ENCODE measurements around the gene SCNM1.
"Not testable (repeated sequence)": the region's sequence is repeated elsewhere in the genome, so short reads cannot be mapped to it uniquely, and the experiment has no call there.

Gene SCNM1

DNA sequence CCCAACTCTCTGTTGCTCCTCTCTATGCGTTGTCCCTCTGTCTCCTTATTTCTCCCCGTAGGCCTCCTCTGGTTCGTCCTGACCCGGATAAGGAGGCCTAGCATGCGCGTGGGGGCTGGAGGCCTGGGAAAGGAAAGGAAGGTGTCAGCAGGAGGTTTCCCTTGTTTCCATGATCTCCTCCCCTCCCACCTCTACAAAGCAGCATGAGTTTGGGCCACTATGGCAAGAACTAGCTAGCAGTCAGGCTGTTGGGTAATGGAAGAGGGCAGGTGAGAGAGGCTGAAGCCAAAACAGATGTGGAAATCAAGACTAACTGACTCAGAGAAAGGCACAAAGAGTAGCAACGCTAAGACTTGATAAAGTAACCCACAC, 18.8 kb upstream of the SCNM1 start:
- DNase-seq: no peak

DNA sequence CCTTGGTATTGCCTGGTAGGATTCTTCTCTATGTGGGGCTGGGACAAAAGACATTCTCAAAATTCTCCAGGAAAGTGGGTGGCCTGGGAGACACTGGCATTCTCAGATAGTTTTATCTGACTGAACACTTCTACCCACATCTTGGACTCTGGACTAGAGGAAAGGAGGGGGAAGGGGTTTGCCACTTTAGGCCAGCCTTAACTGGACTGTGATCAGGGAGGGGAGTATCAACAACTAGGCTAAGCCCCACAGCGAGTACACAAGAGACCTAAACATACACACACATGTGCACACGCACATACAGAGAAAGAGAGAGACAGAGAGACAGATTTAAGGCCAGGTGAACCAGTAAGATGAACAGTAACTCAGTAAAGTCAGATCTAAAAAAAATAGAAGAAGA, 18.3 kb upstream of the SCNM1 start:
- no peak for DNase-seq

DNA sequence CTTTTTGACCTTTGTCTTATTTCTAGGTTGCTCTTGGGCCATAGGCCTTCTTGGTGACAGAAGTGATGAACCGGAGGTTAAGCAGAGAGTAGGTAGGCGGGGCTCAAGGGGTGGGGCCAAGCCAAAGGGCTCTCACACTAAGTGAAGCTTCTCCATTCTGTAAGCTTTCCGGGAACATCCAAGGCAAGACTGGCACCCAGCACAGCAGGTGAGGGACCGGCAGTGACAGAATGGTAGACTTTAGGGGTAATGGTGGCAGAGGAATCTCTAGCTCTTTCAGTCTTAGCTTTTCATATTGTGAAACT, 9.5 kb upstream of the SCNM1 start, which contains the start of gene TNFAIP8L2:
TSS of gene TNFAIP8L2 (plus strand) at position 135 of the 305 bp plus-strand sequence. CDS start 2,049 bp downstream, outside the sequence.
- no peak for DNase-seq

DNA sequence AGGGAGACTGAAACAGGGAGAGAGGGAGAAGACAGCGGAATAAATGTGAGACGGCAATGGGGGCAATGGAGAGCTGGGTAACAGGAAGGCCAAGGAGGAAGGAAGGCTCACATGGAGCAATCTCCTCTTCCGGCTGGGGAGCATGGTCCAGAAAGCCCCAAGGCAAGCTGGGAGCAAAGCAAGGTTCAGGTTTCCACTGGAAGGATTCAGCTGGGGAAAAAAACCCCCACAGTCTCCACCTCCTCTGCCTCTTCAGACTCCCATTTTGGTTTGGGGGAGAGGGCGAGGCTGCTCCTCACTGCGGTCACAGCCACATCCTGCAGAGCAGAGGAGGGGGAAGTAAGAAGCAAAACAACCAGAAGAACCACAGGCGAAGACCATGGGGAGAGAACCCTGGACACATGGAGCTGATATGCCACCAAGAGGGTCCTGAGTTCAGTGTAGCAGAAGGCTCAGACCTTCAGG, 8.8 kb upstream of the SCNM1 start:
- no peak for DNase-seq

DNA sequence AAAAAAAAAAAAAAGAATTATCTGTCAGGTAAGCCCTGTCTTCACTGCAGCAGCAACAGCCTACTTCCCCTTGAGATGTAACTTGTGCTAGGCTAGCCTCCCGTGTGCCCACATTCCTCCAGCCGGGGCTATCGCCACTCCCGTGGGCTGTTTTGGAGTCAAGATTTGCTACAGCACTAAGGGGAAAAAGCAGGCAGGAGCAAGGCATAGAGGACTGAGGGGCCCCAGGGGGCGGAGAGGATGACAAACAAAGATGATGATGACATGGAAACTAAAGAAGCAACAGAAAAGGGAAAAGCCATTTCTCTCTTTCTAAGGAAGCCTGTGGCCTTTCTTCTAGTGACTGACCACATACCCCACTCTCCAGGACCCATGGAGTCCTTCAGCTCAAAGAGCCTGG, 7.6 kb upstream of the SCNM1 start:
- DNase-seq: no peak

DNA sequence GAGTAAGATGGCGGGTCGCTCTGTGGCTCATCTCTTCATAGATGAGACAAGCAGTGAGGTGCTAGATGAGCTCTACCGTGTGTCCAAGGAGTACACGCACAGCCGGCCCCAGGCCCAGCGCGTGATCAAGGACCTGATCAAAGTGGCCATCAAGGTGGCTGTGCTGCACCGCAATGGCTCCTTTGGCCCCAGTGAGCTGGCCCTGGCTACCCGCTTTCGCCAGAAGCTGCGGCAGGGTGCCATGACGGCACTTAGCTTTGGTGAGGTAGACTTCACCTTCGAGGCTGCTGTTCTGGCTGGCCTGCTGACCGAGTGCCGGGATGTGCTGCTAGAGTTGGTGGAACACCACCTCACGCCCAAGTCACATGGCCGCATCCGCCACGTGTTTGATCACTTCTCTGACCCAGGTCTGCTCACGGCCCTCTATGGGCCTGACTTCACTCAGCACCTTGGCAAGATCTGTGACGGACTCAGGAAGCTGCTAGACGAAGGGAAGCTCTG, 7.1 kb upstream of the SCNM1 start:
- no peak for DNase-seq

DNA sequence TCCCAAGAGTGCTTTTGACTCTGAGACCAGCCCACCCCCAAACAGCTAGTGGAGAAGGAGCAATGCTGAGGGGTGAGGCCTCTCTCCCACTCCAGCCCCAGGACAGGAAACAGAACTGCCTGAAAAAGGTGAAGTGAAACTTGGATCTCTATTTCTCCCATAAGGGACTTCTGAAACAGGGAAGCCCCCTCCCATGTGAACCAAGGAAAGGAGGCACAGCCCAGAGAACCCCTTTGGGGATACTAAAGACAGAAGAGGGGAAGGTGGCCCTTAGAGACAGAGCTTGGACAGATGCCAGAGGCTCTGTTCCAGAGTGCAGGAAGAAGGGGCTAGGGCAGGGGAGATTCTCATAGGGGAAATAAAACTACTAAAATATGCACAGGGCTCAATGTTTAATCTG, 6.6 kb upstream of the SCNM1 start:
- DNase-seq: no peak

DNA sequence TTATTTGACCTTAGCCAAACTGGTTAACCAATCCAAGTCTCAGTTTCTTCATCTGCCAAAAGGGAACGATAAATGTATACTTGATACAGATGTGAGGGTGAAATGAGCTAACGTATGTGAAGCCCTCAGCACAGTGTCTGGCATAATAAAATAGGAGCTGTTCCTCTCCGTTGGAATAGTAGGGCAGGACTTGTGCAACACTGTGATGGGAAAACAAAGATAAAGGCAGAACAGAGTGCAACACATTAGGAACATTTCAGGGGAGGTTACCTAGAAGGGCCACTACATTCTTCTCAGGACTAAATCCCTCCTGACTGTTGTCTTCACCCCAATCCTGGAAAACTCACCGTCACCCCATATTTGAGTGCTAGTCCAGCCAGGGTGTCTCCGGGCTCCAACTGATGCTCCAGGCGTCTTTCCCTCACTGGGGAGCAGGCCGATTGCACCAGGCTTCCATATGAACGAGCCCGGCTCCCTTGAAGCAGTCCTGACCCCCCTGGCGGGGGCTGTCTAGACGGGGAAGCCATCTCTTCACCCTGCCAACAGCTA, 1.1 kb upstream of the SCNM1 start:
- no peak for DNase-seq

DNA sequence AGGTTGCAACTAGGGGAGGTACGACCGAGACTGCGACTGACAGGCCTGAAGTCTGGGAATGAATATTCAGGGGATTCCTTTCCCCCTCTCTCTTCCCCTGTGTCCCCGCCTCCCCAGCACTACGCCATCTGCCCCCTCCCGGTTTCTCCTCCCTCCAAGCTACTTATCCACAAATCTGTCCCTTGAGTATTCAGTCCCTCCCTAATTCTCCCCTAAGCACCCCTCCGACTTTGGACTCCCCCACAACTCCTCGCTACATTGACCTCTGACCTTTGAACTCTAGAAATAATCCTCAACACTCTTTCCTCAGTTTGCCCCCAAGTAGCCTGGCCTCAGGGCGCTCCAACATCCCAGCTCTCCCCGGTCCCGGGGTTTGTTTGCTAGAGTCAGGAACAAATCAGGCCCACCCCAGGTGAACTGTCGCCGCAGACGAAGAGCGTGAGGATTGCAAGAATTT, 635 bp upstream of the SCNM1 start:
- no peak for DNase-seq

DNA sequence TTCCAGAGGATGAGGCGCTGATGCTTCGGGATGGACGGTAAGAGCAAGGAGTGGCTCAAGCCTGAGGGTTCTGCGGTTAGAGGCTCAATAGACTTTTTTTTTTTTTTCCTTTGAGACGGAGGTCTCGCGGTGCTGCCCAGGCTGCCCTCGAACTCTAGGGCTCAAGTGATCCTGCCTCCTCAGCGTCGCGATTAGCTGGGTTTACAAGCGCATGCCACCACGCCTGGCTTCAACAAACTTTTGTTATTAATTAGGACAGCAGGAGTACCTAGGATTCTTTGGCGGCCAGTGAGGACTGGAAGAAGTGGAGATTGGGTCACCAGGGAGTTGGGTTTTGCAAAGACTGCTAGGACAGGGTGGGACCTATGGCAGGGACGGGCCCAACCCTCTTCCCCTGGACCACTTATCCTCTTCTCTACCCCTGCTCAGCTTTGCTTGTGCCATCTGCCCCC, 587 bp downstream of the SCNM1 start:
- DNase-seq: no peak

DNA sequence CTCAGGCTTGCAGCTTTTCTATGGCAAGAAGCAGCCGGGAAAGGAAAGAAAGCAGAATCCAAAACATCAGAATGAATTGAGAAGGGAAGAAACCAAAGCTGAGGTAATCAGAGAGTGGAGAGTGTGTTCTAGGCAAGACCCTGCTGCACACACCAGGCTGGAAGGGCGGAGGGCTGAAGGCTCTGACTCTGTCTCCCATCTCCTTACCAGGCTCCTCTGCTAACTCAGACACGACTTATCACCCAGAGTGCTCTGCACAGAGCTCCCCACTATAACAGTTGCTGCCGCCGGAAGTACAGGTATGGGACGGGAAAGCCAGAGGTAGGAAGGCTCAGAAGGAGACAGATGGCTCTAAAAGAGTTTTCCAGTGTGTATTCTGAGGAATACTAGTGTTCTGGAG, 1.2 kb downstream of the SCNM1 start:
- DNase-seq: no peak

DNA sequence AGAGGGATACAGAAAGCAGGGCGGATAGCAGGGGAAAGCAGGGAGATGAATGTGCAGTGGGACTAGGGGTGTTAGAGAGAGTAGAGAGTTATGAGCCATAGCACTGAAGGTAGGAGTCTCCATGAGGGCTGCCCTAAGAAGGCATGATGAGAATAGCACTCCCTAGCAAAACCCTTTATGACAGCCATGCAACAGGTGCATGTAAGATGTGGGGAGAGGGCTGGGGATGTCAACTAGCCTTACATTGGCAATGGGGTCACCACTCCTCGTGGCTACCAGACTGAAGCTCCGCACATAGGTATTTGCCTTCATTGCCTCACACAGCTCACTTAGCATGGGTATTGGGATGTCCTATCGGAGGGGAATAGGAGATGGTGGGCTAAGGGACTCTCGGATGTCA, 5.2 kb downstream of the SCNM1 start:
- no peak for DNase-seq

DNA sequence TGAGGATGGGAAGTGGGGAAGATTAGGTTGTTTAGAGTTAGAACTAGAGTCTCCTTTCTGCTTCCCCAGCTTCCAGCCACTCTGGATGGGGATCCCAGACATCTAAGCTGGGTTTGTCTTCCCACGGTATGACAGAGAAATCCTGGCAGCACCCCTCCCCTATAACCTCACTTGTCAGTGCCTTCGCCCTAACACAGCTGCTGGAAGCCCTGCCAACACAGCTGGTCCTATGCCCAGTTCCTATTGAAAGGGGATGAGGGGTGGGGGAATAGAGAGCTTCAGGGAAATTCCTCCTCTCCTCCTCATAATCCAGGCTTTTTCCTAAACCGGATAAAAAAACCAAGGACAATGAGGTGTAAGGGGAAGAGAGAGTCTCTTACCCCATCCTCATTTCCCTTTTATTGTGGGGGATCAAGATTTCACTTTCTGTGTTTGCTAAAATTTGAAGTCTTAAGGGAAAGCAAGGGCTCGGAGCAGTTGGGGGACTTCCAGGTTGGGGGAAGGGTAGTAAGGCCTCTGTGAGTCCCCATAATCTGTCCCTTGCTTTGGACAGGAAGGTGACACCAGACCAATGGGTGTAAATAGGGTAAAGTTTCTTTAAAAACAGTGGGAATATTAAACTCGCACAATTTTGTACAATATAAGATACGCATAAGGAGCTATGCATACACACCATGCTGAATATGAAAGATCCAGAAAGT, 9.2 kb downstream of the SCNM1 start:
- DNase-seq: no peak

DNA sequence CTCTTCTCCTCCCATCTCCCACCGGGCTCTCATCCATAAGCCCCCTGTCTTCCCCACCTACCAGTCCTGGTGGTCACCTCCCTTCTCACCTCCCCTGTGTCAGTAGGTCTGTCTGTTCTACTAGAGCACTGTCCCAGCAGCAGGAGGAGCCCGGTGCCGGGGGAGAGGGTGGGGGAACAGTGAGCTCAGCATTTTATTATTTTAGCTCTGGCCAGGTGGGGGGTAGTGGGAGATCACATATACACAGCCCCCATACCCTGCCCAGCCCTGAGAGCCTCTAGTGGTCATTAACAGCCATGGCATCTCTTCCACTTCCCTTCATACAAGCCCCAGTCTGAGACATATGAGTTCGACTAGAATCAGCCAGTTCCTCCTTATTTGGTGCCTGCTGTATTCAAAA, 9.9 kb downstream of the SCNM1 start, which contains the start of gene TMOD4:
TSS of gene TMOD4 (minus strand) at position 119 of the 400 bp plus-strand sequence. CDS start 1,106 bp downstream, outside the sequence.
- no peak for DNase-seq

DNA sequence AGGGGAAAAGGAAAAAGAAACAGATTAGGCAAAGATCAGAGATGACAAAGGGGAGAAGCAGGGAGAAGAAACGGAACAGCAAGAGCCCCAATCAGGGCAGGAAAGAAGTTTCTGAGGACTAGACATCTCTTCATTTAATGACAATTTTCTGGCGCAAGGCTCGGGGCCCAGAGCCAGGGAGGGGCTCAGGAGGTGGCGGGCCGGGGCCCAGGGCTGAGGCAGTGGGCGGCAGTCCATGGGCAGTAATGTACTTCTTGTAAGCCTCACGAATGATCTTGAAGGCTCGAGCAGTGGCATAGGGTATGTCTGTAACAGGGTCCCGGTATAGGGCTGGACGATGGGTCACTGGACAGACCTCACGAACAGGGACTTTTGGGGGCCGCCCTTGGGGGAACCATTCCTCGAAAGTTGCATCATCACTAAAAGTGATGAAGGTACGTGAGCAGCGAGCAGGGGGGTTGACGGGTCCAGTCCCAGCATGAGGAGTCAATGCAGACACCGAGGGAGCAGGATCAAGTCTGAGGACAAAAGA, 10.6 kb downstream of the SCNM1 start:
- DNase-seq: no peak

DNA sequence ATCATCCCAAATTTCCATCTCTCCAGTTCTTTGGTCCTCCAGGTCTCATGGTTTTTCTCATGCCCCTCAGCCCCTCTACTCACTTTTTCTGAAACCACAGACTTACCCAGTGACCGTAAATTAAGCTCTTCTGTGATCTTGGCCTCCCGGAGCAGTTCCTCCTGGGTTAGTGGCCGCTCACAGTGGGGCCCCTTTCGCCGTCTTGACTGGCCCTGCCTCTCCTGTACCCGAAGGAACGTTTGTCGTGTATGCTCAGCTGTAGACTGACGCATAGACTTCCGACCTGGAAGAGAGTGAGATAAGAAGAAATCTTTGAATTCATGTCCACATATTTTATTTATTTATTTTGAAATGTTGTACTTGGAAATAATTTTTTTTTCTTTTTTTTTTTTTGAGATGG, 18.3 kb downstream of the SCNM1 start:
- DNase-seq: no peak

DNA sequence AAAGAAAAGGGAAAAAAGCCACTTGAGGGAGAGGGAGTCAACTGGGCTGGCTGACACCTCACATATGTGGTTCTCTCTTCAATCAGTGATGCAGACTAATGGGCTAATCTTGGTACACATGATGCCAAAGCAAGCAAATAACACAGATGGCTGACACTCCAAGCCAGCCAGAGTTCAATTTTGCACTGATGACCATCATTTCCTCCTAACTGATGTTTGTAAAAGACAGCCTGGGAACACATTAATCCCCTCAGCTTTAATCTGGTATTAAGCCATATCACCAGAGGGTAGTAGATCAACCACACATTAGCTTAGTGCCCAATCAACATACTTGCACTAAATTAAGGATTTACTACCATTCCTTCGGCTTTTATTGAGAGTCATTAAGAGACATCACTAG, 21.3 kb downstream of the SCNM1 start:
- no peak for DNase-seq

DNA sequence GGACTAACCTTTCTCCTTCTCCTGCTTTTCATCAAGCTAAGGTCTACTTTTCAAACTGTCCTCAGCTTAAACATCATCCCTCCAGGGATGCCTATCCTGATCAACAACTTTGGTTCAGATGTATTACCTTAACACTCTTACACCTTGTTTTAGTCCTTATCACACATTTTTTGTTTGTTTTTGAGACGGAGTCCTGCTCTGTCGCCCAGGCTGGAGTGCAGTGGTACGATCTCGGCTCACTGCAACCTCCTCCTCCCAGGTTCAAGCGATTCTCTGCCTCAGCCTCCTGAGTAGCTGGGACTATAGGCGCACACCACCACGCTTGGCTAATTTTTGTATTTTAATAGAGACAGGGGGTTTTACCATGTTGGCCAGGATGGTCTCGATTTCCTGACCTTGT, 22.7 kb downstream of the SCNM1 start:
- not testable (repeated sequence) for DNase-seq

DNA sequence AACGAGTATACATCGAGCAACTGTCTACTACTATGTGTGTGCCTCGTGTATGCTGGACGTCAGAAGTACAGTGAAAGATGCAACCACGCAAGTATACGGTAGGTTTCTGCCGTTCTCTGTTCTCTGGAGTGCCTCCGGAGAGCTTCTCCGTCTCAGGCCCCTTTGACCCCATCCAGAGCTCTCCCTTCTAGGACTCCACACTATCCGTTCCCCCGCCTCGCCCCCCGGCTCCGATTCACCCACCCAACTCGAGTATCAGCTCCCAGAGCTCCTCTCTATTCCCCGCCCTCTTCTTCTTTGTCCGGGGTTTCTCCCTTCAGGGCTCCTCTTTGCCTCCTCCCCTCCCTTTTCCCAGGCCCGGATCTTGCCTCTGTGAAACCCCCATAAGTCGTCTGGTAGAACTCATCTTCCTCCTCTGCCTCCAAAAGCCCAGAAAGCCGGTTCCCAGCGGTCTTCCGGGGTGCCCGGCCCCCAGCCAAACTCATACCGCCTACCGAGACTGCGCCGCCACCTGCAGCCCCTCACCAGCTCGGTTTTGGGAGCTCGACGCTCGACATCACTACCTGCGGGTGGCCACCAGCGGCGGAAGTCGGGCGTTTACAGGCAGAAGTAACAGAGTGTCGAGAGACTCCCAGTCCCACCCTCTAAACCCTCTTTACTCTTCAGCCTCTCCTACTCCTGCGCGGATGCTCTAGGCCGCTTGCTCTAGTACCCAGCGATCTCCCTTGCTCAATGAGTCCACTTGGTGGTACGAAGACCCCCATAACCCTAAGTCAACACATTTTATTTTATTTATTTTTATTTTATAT, 23.9 kb downstream of the SCNM1 start, which contains the start of gene VPS72:
TSS of gene VPS72 (minus strand) at position 561 of the 809 bp plus-strand sequence. CDS start at position 485, 76 bp downstream.
- DNase-seq: peak; percentile 89

DNA sequence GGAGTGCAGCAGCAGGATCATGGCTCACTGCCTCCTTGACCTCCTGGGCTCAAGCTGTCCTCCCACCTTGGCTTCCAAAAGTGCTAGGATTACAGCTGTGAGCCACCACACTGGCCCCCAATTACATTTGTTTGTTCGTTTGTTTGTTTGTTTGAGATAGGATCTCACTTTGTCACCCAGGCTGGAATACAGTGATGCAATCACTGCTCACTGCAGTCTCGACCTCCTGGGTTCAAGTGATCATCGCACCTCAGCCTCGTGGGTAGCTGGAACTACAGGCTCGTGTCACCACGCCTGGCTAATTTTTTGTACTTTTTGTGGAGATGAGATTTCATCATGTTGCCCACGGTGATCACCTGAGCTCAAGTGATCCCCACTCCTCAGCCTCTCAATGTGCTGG, 26.1 kb downstream of the SCNM1 start:
- no peak for DNase-seq

DNA sequence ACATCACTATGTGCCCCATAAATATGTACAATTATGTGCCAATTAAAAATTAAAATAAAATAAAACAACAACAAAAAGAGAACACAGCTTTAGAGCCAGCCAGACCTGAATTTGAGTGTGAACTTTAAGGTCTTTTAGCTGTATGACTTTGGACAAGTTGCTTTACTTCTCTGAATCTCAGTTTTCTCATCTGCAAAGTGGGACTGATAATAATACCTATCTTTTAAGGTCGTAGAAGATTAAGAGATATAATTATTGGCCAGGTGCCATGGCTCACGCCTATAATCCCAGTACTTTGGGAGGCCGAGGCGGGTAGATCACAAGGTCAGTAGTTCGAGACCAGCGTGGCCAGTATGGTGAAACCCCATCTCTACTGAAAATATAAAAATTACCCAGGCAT, 27.4 kb downstream of the SCNM1 start:
- no peak for DNase-seq

DNA sequence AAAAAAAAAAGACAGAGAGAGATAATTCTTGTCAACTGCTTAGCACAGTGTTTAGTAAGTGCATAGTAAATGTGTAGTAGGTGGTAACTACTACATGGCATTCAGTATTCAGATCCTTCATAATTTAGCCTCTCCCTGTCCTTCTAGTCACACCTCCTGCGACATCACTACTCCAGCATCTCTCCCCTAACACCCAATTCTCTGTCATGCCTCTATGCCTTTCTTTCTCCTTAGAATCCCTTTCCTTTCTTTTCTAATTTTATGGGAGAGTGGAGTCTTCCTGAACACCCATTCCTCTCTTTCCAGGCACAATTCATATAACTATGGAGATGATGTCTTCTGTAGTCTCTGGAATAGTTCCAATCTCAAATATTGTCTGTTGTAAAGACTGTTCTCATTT, 27.9 kb downstream of the SCNM1 start:
- DNase-seq: no peak

DNA sequence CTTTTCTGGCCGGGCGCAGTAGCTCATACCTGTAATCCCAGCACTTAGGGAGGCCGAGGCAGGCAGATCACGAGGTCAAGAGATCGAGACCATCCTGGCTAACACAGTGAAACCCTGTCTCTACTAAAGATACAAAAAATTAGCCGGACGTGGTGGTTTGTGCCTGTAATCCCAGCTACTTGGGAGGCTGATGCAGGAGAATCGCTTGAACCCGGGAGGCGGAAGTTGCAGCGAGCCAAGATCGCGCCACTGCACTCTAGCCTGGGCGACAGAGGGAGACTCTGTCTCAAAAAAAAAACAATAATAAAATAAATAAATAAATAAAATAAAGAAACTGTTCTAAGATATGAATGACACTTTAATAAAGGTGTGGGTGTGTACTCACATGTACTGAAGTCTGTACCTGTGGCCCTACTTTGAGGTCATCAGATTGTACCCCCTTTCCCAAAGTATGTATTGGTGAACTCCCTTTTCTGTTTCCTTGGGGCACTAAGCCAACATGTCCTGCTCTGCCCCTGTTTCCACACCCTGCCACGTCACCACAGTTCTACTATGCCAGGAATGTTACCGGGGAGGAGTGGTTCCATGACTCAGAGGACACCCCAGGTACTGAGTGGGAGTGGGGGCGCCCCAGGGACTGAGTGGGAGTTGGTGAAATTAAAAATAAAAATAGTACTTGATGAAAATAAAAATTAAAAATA, 29.1 kb downstream of the SCNM1 start:
- not testable (repeated sequence) for DNase-seq

Measured in NCI-H510A (cell line).